Activated T-helper 1 cell treated with anti-CD3 and anti-CD28 coated beads, Interleukin-2, amount 50 U/mL, for 16 hours (primary cell): Measurements from ENCODE around the gene SAMD4A.

ENCODE experiments used
- DNase-seq, 2 donors: peaks; one replicate each; pipeline ENCODE4 v3.0.0-alpha.2; 2020; ENCODE audit warnings: low read depth in 1 of 2, low spot score in 1 of 2

The SAMD4A gene

DNA sequence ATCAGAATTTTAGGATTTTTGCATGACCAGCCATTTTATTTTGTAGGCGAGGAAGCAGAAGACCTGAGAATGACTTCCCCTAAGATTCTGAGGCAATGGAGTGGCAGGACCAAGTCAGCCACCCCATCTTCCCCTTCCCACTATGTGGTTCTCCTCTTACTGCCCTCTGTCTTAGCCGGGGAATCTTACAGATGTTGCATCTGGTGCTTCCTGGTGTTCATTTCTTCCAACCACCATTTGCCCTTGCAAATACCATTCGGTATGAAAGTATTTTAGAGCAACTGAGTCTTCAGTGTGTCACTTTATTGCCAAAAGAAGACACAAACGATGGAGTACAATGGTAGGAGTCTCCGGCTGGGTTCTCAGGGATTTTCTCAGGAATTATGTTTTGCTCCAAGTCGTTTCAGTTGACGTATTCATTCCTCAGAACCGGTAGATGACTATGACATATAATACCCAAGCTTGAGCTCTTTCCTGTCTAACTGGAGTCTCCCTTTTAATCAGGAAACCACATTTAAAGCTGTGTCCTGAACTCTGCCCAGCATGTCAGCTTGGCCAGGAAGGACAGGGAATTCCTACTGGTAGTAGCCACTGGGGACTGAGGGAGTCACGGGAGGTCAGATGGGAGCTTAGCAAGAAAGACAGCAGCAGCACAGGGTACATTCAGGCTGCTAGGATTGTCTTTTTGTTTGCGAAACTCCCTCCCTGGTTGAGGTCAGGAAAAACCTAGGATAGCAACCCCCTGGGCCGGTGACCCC lies 87.0 kb downstream of the SAMD4A start:
- DNase-seq = no peak

GRCh38 chr14:54654605-54655004 lies 87.7 kb downstream of the SAMD4A start:
- DNase-seq = no peak

- DNase-seq = no peak
These were observed 91.9 kb downstream of the SAMD4A start for GRCh38 chr14:54658836-54659235.

DNA sequence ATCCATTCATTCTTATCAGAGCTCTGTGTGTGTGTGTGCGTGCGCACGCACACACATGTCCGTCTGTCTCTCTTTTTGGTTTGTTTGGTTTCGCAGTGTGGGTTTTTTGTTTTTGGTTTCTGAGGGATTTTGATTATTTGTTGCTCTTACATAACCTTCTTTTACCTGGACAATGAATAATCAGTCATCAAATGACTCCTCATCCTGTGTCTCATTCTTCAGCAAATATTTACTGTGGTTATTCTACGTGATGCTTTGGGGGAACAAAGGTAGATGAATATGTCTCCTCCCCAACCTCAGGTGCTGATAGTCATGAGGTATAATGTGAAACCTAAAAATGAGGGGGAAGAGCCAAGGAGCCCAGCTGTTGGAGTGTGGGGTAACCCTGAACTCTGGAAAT lies 92.4 kb downstream of the SAMD4A start:
- DNase-seq = no peak

GRCh38 chr14:54660604-54661111 lies 93.7 kb downstream of the SAMD4A start:
- no peak for DNase-seq

DNA sequence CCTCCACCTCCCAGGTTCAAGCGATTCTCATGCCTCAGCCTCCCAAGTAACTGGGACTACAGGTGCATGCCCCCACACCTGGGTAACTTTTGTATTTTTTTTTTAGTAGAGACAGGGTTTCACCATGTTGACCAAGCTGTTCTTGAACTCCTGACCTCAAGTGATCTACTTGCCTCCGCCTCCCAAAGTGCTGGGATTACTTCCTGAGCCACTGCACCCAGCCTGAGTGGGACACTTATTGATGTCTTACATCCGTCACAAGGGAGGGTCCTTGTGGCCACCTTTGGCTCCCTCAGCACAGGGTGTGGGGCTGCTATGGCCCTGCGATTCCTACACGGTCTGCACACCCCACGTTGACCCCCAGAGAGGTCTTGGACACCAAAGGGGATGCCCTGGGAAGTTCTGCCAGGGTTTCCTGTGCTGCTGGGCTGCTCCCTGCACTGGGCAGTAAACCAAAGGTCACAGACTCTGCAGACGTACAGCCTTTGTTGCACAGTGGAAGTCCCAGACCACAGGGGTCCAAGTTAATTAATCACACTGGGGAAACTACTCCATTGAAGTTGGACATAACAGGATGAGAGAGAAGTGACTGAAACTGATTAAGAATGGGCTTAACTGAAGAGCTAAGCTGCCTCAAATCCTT lies 95.7 kb downstream of the SAMD4A start:
- DNase-seq = no peak

- no peak for DNase-seq
These were observed 98.0 kb downstream of the SAMD4A start for GRCh38 chr14:54664961-54665360.

GRCh38 chr14:54665946-54666345 lies 99.0 kb downstream of the SAMD4A start:
- DNase-seq = no peak

GRCh38 chr14:54667026-54667744 lies 100.3 kb downstream of the SAMD4A start:
- no peak for DNase-seq

- no peak for DNase-seq
These were observed 100.8 kb downstream of the SAMD4A start for GRCh38 chr14:54667764-54668163.

DNA sequence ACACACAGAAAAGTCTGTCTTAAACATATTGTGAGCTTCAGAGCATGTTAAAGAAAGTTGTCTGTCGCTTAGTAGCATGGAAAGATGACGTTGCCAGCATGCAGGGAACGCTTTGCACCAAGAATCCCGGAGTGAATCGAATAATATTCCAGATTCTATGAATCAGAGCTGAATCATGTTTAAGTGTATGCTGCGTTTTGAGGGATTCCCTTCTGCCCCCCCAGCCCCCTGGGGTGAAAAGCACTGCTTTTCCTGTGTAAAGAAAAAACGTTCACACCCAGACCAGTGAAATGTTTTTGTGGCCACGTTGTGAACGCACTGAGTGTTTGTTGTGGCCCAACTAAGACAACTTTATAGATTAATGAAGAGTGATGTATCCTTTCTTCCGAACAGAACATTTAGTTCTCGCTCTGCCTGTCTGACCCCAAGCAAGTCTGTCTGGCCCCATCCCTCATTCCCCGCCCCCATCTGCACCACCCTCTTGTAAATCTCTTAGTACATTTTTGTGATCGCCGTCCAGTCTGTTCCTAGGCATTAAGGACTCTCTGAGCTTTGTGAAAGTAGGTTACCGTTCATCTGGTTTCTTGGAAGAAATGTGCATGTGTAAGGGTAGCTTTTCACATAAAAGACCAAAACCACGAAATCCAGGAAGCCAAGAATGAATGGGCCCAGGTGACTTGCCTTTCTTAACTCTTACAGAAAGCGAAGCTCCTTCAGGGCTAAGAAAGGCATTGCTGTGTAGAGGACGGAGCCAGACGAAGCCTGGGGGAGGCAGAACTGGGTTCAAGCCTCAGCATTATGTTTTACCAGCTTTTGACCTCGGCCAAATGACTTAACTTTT lies 103.0 kb downstream of the SAMD4A start:
- no peak for DNase-seq

GRCh38 chr14:54671537-54671936 lies 104.6 kb downstream of the SAMD4A start:
- no peak for DNase-seq

GRCh38 chr14:54672181-54672580 lies 105.3 kb downstream of the SAMD4A start:
- DNase-seq = no peak

- DNase-seq = no peak
These were observed 105.8 kb downstream of the SAMD4A start for GRCh38 chr14:54672688-54673087.

GRCh38 chr14:54673193-54674045 lies 106.5 kb downstream of the SAMD4A start:
- no peak for DNase-seq

DNA sequence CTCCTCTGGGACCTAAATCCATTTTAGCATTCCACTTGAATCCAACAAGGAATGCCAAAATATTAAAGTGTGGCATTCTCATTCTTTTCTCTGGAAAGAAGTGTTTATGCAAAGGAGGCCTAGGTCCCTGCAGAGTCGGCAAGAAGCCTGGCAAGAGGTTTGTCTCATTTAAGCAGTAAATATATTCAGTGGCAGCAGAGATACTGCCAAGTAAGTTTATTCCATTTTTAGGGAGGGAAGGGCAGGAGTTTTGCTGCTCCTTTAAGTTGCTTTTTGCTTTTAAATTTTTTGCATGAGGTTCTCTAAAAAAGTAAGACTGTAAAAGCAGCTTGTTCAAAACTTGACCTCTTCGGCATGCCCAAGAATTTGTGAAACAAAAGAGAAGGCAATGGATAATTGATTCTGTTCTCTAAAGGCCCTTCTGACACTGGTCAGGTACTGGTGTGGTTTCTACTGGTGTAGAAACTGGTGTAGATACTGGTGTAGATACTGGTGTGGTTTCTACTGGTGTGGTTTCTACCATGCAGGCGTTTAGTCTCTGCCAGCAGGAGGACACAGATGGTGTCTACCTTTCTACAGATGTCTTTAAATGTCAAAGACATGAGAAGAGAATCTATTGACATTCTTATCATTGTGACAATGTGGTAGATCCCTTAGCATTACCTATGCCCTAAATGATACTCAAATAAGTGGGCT lies 107.3 kb downstream of the SAMD4A start:
- no peak for DNase-seq

DNA sequence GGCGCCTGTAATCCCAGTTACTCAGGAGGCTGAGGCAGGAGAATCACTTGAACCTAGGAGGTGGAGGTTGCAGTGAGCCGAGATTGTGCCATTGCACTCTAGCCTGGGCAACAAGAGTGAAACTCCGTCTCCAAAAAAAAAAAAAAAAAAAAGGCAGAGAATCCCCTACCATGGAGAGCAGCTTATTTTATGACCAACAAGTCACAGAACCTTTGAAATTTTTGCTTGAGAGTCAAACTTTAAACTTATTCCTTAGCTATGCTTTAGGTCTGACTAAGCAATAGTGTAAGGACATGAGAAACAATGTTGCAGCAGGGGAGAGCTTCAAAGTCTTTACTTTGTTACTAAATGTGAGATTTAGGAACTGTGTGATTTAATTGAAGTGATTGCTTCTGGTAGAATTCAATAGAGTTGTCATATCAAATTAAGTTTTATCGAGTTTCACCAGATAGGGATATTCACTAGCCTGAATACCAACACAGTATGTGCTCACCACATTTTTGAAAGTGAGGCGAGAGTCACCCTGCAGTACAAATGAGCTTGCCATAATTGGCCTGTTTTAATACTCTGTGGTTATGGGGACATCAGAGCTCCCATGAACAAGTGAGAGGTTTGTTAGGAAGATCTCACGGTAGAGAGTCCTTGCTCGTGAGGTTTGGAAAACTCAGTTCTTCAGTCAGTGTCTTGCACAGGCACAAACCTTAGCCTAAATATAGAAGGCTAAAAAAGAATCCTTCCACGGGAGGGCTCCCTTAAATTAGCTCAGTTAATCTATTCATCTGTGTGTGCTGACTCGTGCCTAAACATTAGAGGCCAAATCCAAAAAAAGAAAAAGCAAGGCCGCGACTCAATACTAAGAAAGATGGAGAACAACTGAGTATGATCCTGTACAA lies 108.6 kb downstream of the SAMD4A start:
- no peak for DNase-seq
